ENCODE data around the gene PFDN6.

- TF ChIP-seq CTCF (IDR thresholded peaks at IDR 0.05) (no peak), POLR2AphosphoS5 (IDR thresholded peaks at IDR 0.05) (no peak)
Measured at GRCh38 chr6:33288141-33288920, 1.1 kb upstream of the PFDN6 start.
